ENCODE results near the gene RAB3C.
"Not testable (repeated sequence)": the region's sequence is repeated elsewhere in the genome, so short reads cannot be mapped to it uniquely, and the experiment has no call there.

Gene RAB3C

GRCh38 chr5:58674070-58674469 is 91.2 kb downstream of the RAB3C start:
- no peaks in the 10 kb centered on the region for H3K4me1 ChIP-seq
- H3K27me3 ChIP-seq (ENCODE audit: low read depth) = no peaks in the 10 kb centered on the region
- in situ Hi-C loops (cut with MboI; ENCODE audit: low sequenced_read_pairs) = no loop called here
- no peak overlapping the region for H3K4me3 ChIP-seq
- H3K36me3 ChIP-seq (replicated peaks) = no peaks in the 10 kb centered on the region
- DNase-seq (ENCODE audit: low spot score in 2 of 2) = no peak
- H3K9me3 ChIP-seq = no peaks in the 10 kb centered on the region

GRCh38 chr5:58674711-58675110 is 91.8 kb downstream of the RAB3C start:
- no peaks in the 10 kb centered on the region for H3K9me3 ChIP-seq
- H3K4me1 ChIP-seq = no peaks in the 10 kb centered on the region
- no peak for DNase-seq (ENCODE audit: low spot score in 2 of 2)
- no peak overlapping the region for H3K4me3 ChIP-seq
- H3K27me3 ChIP-seq (ENCODE audit: low read depth) = no peaks in the 10 kb centered on the region
- H3K36me3 ChIP-seq (replicated peaks) = no peaks in the 10 kb centered on the region
- in situ Hi-C loops (cut with MboI; ENCODE audit: low sequenced_read_pairs) = no loop called here

GRCh38 chr5:58675341-58675740 is 92.5 kb downstream of the RAB3C start:
- no peaks in the 10 kb centered on the region for H3K4me1 ChIP-seq
- no peak for DNase-seq (ENCODE audit: low spot score in 2 of 2)
- H3K36me3 ChIP-seq (replicated peaks) = no peaks in the 10 kb centered on the region
- H3K27me3 ChIP-seq (ENCODE audit: low read depth) = no peaks in the 10 kb centered on the region
- H3K9me3 ChIP-seq = no peaks in the 10 kb centered on the region
- in situ Hi-C loops (cut with MboI; ENCODE audit: low sequenced_read_pairs) = no loop called here
- H3K4me3 ChIP-seq = no peak overlapping the region

- in situ Hi-C loops (cut with MboI; ENCODE audit: low sequenced_read_pairs) = no loop called here
- Histone ChIP-seq H3K27me3 (ENCODE audit: low read depth) (no peaks in the 10 kb centered on the region), H3K9me3 (no peaks in the 10 kb centered on the region), H3K4me3 (no peak overlapping the region), H3K4me1 (no peaks in the 10 kb centered on the region), H3K36me3 (replicated peaks) (no peaks in the 10 kb centered on the region)
- no peak for DNase-seq (ENCODE audit: low spot score in 2 of 2)
Measured at GRCh38 chr5:58677650-58678049, 94.8 kb downstream of the RAB3C start.

GRCh38 chr5:58680503-58680902 is 97.6 kb downstream of the RAB3C start:
- DNase-seq (ENCODE audit: low spot score in 2 of 2) = no peak
- H3K27me3 ChIP-seq (ENCODE audit: low read depth) = no peaks in the 10 kb centered on the region
- in situ Hi-C loops (cut with MboI; ENCODE audit: low sequenced_read_pairs) = no loop called here
- no peaks in the 10 kb centered on the region for H3K4me1 ChIP-seq
- no peaks in the 10 kb centered on the region for H3K9me3 ChIP-seq
- H3K4me3 ChIP-seq = no peak overlapping the region
- H3K36me3 ChIP-seq (replicated peaks) = no peaks in the 10 kb centered on the region

GRCh38 chr5:58681943-58682342 is 99.1 kb downstream of the RAB3C start:
- H3K4me3 ChIP-seq = no peak overlapping the region
- DNase-seq (ENCODE audit: low spot score in 2 of 2) = no peak
- H3K27me3 ChIP-seq (ENCODE audit: low read depth) = no peaks in the 10 kb centered on the region
- H3K36me3 ChIP-seq (replicated peaks) = no peaks in the 10 kb centered on the region
- no peaks in the 10 kb centered on the region for H3K4me1 ChIP-seq
- H3K9me3 ChIP-seq = no peaks in the 10 kb centered on the region
- in situ Hi-C loops (cut with MboI; ENCODE audit: low sequenced_read_pairs) = no loop called here

GRCh38 chr5:58683567-58683966 is 100.7 kb downstream of the RAB3C start:
- in situ Hi-C loops (cut with MboI; ENCODE audit: low sequenced_read_pairs) = no loop called here
- no peaks in the 10 kb centered on the region for H3K9me3 ChIP-seq
- H3K4me3 ChIP-seq = no peak overlapping the region

GRCh38 chr5:58687079-58687478 is 104.2 kb downstream of the RAB3C start:
- in situ Hi-C loops (cut with MboI; ENCODE audit: low sequenced_read_pairs) = no loop called here
- Histone ChIP-seq H3K4me3 (no peak overlapping the region), H3K36me3 (replicated peaks) (no peaks in the 10 kb centered on the region), H3K27me3 (ENCODE audit: low read depth) (no peaks in the 10 kb centered on the region), H3K9me3 (no peaks in the 10 kb centered on the region), H3K4me1 (no peaks in the 10 kb centered on the region)
- no peak for DNase-seq (ENCODE audit: low spot score in 2 of 2)

More at GRCh38 chr5:58683567-58683966, 100.7 kb downstream of the RAB3C start:
- DNase-seq (ENCODE audit: low spot score in 2 of 2) = no peak
- no peaks in the 10 kb centered on the region for H3K36me3 ChIP-seq (replicated peaks)
- H3K27me3 ChIP-seq (ENCODE audit: low read depth) = no peaks in the 10 kb centered on the region
- no peaks in the 10 kb centered on the region for H3K4me1 ChIP-seq

- H3K27me3 ChIP-seq (ENCODE audit: low read depth) = no peaks in the 10 kb centered on the region
- H3K9me3 ChIP-seq = no peaks in the 10 kb centered on the region
- H3K4me1 ChIP-seq = no peaks in the 10 kb centered on the region
- no peaks in the 10 kb centered on the region for H3K36me3 ChIP-seq (replicated peaks)
- H3K4me3 ChIP-seq = no peak overlapping the region
- in situ Hi-C loops (cut with MboI; ENCODE audit: low sequenced_read_pairs) = no loop called here
- DNase-seq (ENCODE audit: low spot score in 2 of 2) = no peak
Measured at GRCh38 chr5:58687595-58687994, 104.7 kb downstream of the RAB3C start.

- H3K4me1 ChIP-seq; in situ Hi-C loops (cut with MboI; ENCODE audit: low sequenced_read_pairs); H3K27me3 ChIP-seq (ENCODE audit: low read depth); H3K4me3 ChIP-seq; H3K36me3 ChIP-seq (replicated peaks); H3K9me3 ChIP-seq; DNase-seq (ENCODE audit: low spot score in 2 of 2): not testable (repeated sequence)
Measured at GRCh38 chr5:58699088-58699761, 116.3 kb downstream of the RAB3C start.

- H3K4me1 ChIP-seq = no peaks in the 10 kb centered on the region
- no peak for DNase-seq (ENCODE audit: low spot score in 2 of 2)
- no peaks in the 10 kb centered on the region for H3K36me3 ChIP-seq (replicated peaks)
- H3K9me3 ChIP-seq = no peaks in the 10 kb centered on the region
- in situ Hi-C loops (cut with MboI; ENCODE audit: low sequenced_read_pairs) = no loop called here
- H3K4me3 ChIP-seq = no peak overlapping the region
- H3K27me3 ChIP-seq (ENCODE audit: low read depth) = no peaks in the 10 kb centered on the region
Measured at GRCh38 chr5:58699762-58700118, 116.9 kb downstream of the RAB3C start.

- Histone ChIP-seq H3K4me1 (no peaks in the 10 kb centered on the region), H3K4me3 (no peak overlapping the region), H3K27me3 (ENCODE audit: low read depth) (no peaks in the 10 kb centered on the region), H3K36me3 (replicated peaks) (no peaks in the 10 kb centered on the region), H3K9me3 (no peaks in the 10 kb centered on the region)
- no peak for DNase-seq (ENCODE audit: low spot score in 2 of 2)
- in situ Hi-C loops (cut with MboI; ENCODE audit: low sequenced_read_pairs) = no loop called here
Measured at GRCh38 chr5:58703925-58704555, 121.2 kb downstream of the RAB3C start.

- in situ Hi-C loops (cut with MboI; ENCODE audit: low sequenced_read_pairs) = no loop called here
Measured at GRCh38 chr5:58706736-58707135, 123.9 kb downstream of the RAB3C start.

GRCh38 chr5:58708456-58708855 is 125.6 kb downstream of the RAB3C start:
- no peak for DNase-seq (ENCODE audit: low spot score in 2 of 2)
- in situ Hi-C loops (cut with MboI; ENCODE audit: low sequenced_read_pairs) = no loop called here
- H3K4me3 ChIP-seq = no peak overlapping the region
- no peaks in the 10 kb centered on the region for H3K27me3 ChIP-seq (ENCODE audit: low read depth)
- no peaks in the 10 kb centered on the region for H3K4me1 ChIP-seq
- H3K9me3 ChIP-seq = no peaks in the 10 kb centered on the region
- no peaks in the 10 kb centered on the region for H3K36me3 ChIP-seq (replicated peaks)

More at GRCh38 chr5:58706736-58707135, 123.9 kb downstream of the RAB3C start:
- no peaks in the 10 kb centered on the region for H3K4me1 ChIP-seq
- H3K4me3 ChIP-seq = no peak overlapping the region
- H3K9me3 ChIP-seq = no peaks in the 10 kb centered on the region
- H3K36me3 ChIP-seq (replicated peaks) = no peaks in the 10 kb centered on the region
- no peak for DNase-seq (ENCODE audit: low spot score in 2 of 2)
- no peaks in the 10 kb centered on the region for H3K27me3 ChIP-seq (ENCODE audit: low read depth)

GRCh38 chr5:58710425-58710824 is 127.5 kb downstream of the RAB3C start:
- H3K4me3 ChIP-seq; in situ Hi-C loops (cut with MboI; ENCODE audit: low sequenced_read_pairs); H3K27me3 ChIP-seq (ENCODE audit: low read depth); H3K9me3 ChIP-seq; H3K4me1 ChIP-seq; DNase-seq (ENCODE audit: low spot score in 2 of 2); H3K36me3 ChIP-seq (replicated peaks): not testable (repeated sequence)

All from HAP-1 (cell line).